Left lobe of liver (tissue), 2 donors: ENCODE measurements around the gene TAAR5. TPM values are rescaled to one million over a fixed set of nuclear protein-coding genes. Genes with fewer than 3 reads are reported as not detected.
"Not testable (repeated sequence)": the region's sequence is repeated elsewhere in the genome, so short reads cannot be mapped to it uniquely, and the experiment has no call there.

ENCODE experiments used
- ATAC-seq: fragments of 200-7000 bp; cut with Tn5 transposase; one replicate; pipeline ENCODE4 v1.9.1; 2020; ENCODE audit warnings: mild to moderate bottlenecking, moderate library complexity
- DNase-seq: peaks from one replicate; pipeline ENCODE4 v3.0.0-alpha.2; 2020; ENCODE audit warnings: low spot score
- total RNA-seq: library from RNA; stranded (reverse); gene quantifications from one replicate; pipeline ENCODE4 v1.2.1, GENCODE V29; 2021
- donor health status: DM: no; HTN: no; CAD: no; lungs with moderate emphysema.
- donor health status: DM: no; HTN: yes; CAD: no.

TAAR5 gene
- total RNA-seq, 1 donor from 2014 or later = not detected

- DNase-seq (no peak), ATAC-seq (no peak)
Observed at GRCh38 chr6:132571774-132572173, 17.8 kb downstream of the TAAR5 start.

DNA sequence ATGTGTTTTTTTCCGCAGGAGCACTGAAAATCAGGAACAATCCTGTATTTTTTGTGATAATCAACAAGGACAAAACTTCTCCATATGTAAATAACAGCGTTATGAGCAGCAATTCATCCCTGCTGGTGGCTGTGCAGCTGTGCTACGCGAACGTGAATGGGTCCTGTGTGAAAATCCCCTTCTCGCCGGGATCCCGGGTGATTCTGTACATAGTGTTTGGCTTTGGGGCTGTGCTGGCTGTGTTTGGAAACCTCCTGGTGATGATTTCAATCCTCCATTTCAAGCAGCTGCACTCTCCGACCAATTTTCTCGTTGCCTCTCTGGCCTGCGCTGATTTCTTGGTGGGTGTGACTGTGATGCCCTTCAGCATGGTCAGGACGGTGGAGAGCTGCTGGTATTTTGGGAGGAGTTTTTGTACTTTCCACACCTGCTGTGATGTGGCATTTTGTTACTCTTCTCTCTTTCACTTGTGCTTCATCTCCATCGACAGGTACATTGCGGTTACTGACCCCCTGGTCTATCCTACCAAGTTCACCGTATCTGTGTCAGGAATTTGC is 19.2 kb downstream of the TAAR5 start, which contains the start of gene TAAR6:
TAAR6 (plus strand) TSS at position 102 of the 557 bp plus-strand sequence; CDS start at position 102, 0 bp downstream.
- no peak for ATAC-seq
- DNase-seq = no peak

GRCh38 chr6:132569170-132569569 is 20.4 kb downstream of the TAAR5 start:
- no peak for DNase-seq
- no peak for ATAC-seq

DNA sequence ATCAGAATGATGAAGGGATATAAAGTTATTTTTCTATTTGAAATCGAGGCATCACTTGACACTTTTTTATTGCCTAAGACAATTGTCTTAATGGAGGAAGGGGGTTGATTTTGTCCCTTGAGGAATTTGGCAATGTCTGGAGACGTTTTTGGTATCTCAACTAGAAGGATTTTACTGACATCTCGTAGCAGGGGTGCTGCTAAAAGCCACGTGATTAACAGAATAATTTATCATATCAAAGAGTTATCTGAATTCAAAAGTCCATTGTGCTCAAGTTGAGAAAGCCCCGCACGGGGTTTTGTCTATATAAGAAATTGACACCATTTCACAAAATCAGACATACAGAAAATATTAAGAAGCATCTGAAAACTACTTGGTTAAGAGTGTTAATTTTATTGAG is 20.9 kb downstream of the TAAR5 start:
- ATAC-seq (no peak), DNase-seq (no peak)

DNA sequence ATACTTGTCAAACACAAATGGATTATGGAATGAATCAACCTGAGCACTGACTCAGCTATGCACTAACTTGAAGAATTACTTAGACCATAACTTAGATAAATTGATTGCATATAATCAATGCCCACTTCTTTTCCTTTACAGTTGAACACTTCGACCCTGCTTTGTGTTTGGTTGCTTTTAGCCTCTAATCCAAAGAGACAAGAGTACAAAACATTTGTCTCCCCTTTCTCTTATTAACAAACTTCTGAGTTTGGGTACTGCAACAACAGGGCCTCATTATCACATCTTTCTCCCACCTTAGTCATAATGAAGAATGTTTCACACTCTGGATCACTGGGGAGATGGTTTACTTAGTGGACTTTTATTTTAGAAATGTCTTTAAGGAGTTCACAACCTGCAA is 22.0 kb downstream of the TAAR5 start:
- no peak for ATAC-seq

DNA sequence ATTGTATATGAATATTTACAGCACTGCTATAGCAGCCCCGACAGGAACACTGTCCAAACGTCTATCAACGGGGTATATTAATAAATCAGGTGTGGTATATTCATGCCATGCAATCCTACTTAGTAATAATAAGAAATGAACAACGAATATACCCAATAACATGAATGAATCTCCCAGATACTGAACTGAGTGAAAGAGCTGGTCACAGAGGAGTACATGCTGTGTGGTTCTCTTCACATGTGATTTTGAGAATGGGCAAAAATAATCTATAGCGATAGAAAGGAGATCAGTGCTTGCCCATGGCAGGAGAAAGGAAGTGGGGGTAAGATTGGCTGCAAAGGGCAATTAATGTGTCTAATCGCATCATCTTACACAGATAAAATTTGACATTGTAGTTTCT is 23.1 kb downstream of the TAAR5 start:
- DNase-seq = no peak
- ATAC-seq = no peak

More for the DNA sequence above, 22.0 kb downstream of the TAAR5 start:
- DNase-seq = no peak

- ATAC-seq, DNase-seq: not testable (repeated sequence)
Observed at GRCh38 chr6:132560087-132560486, 29.5 kb downstream of the TAAR5 start.

- ATAC-seq (no peak), DNase-seq (no peak)
Observed at GRCh38 chr6:132552372-132552771, 37.2 kb downstream of the TAAR5 start, which contains the start of gene TAAR8. TAAR8 (plus strand) TSS chr6:132552672; CDS start chr6:132552693, 21 bp downstream.

GRCh38 chr6:132551214-132551613 is 38.3 kb downstream of the TAAR5 start:
- no peak for DNase-seq
- no peak for ATAC-seq

DNA sequence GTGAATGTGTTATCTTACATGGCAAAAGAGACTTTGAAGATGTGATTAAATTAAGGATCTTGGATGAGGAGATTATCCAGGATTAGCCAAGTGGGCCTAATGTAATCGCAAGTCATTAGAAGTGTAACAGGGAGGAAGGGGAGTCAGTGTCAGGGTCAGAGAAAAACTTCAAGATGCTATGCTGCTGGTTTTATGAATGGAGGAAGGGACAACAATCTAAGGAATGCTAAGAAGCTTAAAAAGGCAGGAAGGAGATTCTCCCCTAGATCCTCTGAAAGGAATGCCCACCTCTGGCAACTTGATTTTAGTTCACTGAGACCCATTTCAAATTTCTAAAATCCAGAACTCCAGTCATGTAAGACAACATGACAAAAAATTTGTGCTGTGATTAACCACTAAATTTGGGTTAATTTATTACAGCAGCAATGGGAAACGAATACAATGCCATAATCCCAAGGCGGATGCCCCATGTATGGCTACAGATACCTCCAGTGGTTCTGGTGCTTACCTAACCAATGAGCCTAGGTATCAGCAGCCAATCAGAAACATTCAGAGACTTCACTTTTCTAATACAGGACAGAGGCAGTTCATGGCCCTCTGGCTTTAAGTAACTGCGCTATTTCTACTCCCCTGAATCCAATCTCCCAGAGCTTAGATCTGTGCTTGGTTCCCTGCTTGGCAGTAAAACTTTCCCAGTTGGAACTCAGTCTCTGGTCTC is 40.6 kb downstream of the TAAR5 start:
- no peak for ATAC-seq
- no peak for DNase-seq

- ATAC-seq (no peak), DNase-seq (no peak)
Observed at GRCh38 chr6:132544826-132545225, 44.7 kb downstream of the TAAR5 start.

Other genes with a start within 250 kb of the TAAR5 start
- gene MOXD1, start 188.3 kb downstream of the TAAR5 start, total RNA-seq = 0.28 TPM
- 13.5 TPM for gene STX7, start 76.6 kb downstream of the TAAR5 start, total RNA-seq
- not detected for gene TAAR9, start 51.5 kb downstream of the TAAR5 start, total RNA-seq
- gene TAAR8, start 37.1 kb downstream of the TAAR5 start, total RNA-seq = not detected
- gene TAAR6, start 19.4 kb downstream of the TAAR5 start, total RNA-seq = not detected
- gene TAAR2, start 34.5 kb upstream of the TAAR5 start, total RNA-seq = not detected
- gene TAAR1, start 69.4 kb upstream of the TAAR5 start, total RNA-seq = not detected
- 74.8 TPM for gene VNN1, start 124.3 kb upstream of the TAAR5 start, total RNA-seq
- 0.78 TPM for gene VNN2, start 168.2 kb upstream of the TAAR5 start, total RNA-seq
- 4.5 TPM for gene SLC18B1, start 208.9 kb upstream of the TAAR5 start, total RNA-seq
- 384 TPM for gene RPS12, start 224.8 kb upstream of the TAAR5 start, total RNA-seq